Activated CD8-positive, alpha-beta memory T cell treated with anti-CD3 and anti-CD28 coated beads, Interleukin-2, amount 50 U/mL, for 24 hours (primary cell): ENCODE measurements around the gene NID2.

Experiments
- DNase-seq: peaks from one replicate; pipeline ENCODE4 v3.0.0-alpha.2; 2020; ENCODE audit errors: extremely low read depth

The NID2 gene

DNA sequence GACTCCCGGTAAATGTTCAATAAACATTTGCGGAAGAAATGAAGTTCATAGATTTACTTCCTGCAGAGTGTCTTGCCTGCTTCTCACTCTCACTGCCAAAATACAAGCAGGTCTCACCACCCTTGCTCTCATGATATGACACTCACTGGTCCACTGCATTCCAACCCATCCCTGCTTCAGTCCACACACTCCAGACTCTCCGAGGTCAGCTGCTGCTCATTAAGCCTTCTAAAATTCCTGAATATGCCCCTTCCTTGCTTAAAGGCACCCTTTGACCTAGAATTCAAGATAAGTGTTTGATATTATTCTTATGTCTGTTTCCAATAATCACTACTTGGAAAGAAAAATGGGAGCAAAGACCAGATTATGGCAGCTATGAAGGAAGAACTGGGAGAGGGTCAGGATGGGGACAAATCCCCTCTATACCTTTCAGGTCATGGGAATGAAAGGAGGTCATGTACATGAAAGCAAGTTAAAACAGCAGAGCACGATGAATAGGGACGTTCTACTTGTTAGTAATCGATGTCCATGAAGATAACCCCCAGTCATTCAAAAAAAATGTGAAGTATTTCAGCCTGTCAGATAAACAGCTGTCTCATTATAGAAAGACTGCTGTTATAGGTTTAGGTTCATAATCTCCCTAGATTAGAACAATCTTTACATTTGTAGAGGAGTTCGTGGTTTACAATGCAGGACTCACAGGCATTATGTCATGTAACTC lies 10.5 kb upstream of the NID2 start:
- DNase-seq, result no peak

DNA sequence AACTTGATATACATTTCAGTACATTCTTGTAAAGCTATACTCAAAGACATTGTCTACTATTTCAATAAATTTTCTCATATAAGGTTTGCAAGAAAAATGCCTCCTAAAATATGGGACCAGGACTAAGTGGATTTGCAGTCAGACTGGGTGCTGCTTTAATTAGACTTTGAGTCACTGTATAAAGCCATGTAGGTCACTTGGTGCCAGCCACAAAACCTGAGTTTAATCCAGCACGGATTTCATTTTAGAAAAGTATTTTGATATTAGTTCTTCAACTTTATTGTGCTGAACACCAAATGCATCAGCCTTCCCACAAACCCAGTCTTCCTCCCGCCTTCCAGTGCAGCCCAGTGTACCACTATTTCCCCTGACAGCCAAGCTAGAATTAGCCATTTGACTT lies 9.9 kb upstream of the NID2 start:
- no peak for DNase-seq

DNA sequence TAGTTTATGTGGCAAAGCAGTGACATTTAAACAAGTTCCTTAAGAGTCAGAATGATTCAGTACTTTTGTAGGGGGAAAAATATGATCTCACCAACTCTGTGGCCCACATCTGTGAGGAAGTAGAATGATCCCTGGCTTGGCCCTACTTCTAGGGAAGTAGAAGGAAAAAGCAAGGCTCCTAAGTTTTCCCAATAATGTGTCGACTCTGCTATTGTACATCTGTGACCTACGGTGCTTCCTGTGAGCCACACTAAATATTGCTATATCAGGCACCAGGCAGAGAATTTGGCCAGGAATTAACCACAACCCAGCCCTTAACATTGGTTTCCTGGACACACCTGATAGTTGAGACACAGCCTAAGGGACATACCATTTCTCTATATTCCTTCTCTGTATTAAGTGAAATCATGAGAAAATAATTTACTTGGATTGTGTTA lies 9.3 kb upstream of the NID2 start:
- no peak for DNase-seq

DNA sequence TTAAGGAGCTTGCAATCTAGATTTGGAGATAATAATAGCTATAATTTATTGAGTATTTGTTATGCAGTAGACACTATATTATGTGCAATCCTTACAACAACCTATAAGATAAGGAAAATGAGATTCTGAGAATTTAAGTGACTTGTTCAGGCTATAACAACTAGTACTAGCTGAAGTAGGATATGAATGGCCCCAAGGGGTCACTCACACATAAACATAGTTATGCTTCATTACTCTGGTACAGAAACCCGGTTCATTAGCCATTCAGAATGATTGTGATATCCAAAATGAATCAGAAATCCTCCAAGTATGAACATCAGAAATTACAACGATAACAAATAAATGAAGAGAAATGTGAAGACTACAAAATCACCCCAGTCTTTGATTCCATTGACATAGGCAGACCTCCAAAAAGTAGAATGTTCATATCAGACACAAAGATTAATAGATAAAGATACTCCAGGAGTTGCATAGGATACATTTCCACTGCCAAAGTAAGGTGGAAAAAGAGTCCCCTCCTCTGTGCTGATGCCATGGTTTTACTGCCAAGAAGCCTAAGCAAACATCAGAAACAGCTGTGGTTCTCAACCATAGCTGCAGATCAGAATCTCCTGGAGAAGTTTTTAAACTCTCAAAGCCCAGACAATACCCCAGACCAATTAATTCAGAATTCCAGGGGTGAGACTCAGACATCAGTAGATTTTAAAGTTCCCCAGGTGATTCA lies 8.6 kb upstream of the NID2 start:
- no peak for DNase-seq

DNA sequence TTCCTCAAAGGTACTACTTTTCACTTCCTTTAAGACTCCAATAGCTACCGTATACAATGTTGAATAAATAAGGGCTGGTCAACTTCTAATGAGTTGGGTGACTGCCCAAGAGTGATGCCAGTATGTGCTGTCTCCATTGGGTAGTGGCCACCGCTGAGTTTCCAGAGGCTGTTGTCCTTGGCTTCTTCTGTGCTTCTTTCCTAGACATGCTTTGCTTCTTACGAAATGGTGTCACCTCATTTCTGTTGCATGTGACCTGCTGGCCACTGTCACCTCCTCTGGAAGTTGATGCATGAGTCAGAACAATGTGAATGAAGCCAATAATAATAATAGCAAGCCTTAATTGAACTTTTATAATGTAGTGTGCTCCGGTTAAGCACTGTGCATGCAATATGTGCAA lies 7.5 kb upstream of the NID2 start:
- DNase-seq, result no peak

DNA sequence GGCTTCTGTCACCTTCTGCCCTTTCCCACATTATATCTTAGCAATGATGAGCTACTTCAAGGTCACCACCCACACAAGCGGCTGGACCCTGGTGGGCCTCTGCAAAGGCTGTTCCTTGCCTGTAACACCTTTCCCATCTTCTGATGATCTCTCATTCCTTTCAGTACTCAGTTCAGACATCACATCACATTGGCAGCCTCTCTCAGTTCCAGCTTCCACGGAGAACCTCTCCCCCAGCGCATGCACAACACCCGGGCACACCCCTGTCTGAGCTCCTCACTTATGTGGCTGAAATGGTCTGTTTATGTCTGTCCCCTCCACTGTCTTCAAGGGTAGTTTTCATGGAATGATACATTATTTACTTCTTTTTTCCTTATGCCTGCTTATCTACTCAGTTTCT lies 6.5 kb upstream of the NID2 start:
- DNase-seq, result no peak

DNA sequence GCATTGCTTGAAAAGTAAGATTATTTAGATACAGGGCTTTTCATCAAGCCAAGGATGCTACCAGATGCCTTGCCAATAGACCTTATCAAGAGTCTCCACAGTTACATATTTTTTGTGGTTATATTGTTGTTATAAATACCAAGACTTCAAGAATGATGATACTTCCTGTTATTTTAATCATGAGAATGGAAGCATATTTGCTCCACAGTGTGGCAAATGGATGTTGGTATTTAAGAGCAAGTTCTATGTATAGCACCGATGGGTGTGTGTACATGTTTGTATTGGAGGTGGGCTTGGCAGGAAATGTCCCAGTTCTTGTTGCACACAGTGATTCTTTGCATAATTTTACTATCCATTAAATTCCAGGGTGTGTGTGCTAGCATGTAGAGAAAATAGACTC lies 4.4 kb upstream of the NID2 start:
- DNase-seq, result no peak

DNA sequence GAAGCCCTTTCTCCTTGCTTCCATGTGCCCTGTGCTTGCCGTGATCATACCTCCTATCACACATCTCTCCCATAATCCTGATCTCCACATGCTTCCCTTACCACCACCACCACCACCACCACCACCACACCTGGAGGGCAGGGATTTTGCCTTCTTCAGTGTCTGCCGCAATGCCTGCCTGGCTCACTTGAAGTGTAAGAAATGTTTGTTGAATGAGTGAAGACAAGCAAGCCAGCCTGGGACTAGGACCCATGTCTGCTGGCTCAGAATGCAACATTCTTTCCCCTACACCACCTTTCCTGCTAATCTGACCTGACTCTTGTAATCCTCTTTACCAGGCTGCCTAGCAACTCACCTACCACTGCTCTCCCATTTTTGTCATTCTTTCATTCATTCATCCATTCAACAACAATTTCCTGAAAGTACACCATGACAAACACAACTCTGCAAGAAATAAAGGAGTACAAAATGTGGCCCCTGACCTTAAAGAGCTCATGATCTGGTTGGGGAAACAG lies 3.5 kb upstream of the NID2 start:
- DNase-seq, result no peak

DNA sequence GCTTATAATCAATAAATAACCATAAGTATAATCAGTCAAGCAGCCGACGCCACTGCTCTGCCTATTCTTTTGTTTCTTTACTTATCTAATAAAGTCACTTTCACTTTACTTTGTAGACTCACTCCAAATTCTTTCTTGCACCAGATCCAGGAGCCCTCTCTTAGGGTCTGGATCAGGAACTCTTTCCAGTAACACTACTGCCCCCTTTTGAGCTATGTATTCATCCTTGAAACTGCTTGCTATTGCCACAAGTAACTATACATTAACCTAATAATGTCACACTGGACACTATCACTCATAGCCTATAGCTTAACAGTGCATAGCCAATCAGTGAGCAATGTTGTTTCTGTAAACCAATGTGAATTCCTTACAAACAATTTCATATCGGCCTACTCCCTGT lies 2.8 kb upstream of the NID2 start:
- DNase-seq, result no peak

DNA sequence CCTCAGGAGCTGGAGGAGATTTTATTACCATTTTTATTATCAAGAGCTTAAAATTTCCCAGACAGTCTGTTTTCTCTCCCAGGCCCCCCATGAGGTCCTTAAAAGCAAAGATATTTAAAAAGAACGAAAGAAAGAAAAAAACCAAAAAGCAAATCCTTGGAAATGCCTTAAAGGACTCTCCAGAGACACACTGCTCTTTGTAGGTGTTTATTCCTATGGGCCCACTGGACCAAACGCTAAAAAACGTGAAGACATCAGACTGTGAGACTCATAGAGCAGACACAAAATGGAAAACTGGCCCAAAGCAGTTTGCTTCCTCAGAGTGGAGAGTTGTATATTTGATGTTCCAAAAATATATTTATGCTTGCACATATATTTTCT lies 1.2 kb upstream of the NID2 start:
- no peak for DNase-seq

DNA sequence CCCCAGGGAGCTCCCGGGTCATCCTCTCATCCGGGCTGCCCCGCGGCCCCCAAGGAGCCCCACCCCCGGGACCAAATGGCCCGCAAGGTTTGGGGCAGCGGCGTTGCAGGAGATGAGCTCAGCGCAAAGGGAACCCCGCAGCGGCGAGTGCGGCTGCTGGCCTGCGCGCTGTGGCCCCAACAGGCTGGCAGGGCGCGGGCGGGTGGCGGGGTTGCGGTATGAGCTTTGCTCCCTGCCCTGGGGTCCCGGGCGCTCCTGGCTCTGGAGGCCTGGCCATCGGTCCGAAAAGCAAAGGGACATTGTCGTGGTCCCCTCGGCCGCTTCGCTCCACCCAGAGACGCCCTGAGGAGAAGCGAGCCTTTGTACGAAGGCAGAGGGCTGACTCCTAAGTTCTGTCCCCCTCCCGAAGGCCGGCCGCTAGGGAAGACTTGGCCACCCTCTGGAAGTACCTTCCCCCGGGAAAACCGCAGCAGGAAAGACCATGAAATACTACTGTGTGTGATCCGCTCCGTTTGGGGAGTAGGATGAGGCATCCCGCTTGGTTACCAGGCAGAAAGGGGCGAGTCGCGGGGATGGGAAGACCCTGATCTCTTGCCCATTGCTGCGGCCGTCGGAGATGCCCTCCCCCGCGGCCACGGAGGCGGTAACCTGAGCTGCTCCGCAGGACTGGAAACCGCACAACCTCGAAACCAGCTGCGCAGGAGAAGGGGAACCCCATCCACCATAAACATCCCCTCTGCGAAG lies 620 bp upstream of the NID2 start:
- no peak for DNase-seq

DNA sequence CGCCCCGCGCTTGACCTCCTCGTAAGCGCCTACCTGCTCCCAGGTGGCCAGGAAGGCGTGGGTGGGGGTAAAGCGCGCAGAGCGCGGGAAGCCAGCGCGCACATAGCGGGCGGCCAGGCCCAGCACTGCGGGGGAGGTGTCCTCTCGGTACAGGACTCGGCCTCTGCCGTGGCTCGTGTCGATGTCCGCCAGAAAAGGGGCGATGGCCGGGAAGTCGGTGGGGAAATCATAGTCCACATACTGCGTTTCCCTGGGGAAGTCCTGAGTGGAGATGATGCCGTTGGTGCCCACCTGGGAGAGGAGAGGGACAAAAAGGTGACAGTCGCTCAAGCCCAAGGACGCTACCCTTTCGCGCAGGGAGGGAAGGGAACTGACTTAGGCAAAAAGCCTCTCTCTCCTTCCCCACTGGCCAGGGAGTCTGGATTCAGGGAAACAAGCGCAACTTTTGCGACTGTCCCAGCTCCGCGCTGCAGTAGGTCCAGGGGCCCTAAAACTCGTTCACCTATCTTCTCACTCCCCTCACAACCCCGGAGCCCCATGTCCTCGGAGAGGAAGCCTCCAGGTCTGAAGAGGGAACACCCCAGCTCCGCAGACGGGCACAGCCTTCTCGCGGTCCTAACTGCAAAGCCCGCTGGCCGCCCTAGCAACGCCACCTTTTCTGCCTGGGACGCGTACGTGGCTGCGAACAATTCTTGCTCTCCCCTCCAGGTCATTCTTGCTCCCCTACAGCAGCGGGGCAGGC lies 815 bp downstream of the NID2 start:
- no peak for DNase-seq

DNA sequence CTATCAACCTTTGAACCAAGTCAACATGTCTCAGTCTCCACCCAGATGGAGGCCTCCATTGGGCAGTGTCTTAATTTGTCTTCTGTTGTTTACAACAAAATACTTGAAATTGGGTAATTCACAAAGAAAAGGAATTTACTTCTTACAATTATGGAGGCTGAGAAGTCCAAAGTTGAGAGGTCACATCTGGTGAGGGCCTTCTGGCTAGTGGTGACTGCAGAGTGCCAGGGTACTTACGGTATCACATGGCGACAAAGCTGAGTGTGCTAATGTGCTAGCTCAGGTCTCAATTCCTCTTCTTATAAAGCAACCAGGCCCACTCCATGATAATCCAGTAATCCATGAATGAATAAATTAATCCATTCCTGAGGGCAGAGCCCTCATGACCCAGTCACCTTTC lies 4.7 kb downstream of the NID2 start:
- DNase-seq, result no peak

DNA sequence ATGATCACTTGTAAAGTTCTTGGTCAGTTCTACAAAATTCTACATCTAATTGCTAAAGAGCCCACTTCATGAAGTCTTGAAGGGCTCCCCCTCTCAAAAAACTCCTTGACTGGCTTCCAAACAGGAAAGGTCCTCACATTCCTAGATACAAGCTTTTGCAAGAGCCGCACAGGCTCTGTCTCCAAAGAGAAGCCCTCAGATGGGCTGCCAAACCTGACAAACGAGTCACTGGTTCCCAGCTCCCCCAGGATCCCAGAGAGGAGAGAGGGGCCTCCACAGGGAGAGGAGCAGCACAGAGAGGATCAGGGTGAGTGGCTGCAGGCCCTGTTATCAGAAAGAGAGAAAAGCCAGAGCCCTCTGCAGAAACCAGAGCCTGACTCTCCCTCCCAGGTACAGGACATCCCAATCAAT lies 5.8 kb downstream of the NID2 start:
- DNase-seq, result no peak

DNA sequence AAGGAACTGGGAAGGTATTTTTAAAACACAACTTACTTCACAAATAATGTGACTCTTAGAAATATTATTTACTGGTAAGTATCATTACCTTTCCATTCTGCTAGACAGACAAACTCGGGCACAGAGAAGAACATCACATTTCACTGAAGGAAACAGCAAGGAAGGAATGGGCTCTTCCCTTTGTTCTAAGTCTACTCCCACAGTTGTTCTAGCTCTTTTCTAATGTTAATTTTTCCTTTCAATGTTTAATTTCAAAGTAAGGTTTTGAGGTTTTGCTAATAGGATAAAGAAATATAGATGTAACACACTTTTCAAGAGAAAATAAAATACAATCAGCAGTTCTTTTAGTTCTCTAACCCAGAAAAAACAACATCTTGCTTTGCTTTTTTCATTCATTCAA lies 7.0 kb downstream of the NID2 start:
- DNase-seq, result no peak

DNA sequence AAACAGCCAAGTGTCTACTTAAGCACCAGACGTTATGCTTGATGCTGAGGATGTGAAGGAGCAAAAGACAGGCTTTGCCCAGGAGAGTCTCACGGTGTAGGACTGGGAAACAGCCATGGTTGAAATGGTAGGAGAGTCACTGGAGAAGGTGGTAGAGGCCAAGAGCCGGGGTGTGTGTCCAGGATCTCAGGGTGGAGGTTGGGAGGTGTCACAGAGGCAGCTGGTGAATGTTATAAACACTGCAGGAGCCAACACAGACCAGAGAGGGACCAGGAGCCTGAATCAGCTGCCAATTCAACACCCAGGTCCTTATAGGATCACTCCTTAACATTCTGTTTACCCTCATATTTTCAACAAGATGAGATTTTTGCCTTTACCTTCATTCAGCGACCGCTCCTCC lies 7.5 kb downstream of the NID2 start:
- no peak for DNase-seq

DNA sequence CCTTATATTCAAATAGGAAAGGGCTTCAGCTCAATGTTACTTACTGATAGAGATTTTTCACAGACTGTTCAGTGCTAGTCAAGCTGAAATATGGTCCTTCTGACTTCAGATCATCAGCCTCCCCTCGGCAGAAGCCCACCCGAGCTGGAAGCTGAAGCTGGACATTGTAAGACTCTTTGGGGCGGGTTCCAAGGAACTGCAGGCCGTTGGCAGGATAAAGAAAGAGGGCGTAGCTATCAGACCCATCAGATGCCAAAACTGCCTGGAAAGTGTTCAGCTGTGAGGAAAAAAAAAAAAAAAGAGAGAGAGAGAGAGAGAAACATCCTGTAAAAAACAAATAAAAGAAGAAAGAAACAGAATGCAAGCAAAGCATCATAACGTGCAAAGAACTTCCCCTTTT lies 8.8 kb downstream of the NID2 start:
- no peak for DNase-seq

DNA sequence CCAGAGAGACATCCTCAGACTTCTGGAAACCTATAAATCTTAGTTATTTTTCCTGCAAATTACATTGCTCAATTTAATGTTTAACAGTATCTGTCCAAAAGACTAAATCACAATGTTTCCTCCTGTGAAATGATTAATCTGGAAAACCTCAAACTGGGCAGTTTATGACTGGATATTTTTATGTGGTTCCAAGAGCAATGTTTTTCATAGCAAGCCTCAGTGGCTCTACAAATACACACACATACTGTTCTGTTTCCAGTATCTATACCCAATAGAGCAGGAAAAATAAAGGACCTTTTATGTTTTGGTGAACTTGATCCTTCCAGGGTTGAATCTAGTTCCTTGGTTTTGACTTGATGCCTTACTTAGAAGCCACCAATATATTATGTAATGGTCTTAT lies 9.2 kb downstream of the NID2 start:
- DNase-seq, result no peak

DNA sequence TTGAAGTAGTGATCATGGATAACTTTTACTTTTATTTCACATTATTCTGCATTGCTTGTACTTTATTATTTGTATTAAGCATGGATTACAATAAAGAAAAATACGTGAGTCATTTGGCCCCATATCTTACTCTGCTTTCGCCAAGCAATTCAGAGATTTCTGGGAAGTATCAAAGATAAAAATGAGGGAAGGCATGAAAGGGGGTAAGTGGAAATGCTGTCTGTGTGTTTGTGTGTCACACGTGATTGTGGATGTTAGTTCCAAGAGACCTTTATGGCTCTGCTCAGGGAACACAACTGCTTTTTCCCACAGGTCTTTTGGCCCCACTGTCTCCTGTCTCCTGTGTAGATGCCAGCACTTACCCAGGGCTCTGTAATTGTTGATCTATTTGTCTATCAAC lies 10.5 kb downstream of the NID2 start:
- no peak for DNase-seq

DNA sequence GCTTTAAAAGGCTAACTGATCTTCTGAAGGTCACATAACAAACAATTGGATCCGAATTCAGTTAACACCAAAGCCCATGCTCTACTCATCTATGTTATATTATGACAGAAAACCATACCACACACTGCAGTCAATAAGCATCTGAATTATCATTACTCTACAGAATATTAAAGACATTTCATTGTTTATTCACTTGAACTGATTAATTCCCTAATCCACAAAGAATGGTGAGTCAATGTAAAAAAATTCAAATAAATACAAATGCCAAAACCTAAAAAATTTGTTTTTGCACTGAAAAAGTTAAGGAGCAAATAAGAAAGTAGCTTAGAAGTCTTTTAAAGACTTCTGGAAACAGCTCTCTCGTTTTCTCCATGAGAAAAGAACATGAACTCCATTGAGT lies 13.7 kb downstream of the NID2 start:
- DNase-seq, result no peak

DNA sequence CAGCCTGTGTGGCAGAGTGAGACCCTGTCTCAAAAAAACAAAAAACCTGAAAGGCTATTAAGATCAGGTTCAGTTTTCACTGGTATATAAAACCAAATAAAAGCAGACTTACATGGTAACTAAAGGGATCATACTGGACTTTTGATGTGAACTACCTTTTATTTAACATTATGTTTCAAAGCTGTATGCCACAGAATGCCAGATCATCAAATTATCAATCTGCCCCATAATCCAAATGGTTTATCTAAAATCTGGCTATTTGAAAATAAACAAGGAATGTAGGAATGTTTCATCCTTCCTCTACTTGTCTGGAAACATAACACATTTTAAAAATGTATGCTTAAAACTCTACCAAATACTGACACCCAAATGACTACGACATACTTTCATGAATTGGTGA lies 14.2 kb downstream of the NID2 start:
- DNase-seq, result no peak

DNA sequence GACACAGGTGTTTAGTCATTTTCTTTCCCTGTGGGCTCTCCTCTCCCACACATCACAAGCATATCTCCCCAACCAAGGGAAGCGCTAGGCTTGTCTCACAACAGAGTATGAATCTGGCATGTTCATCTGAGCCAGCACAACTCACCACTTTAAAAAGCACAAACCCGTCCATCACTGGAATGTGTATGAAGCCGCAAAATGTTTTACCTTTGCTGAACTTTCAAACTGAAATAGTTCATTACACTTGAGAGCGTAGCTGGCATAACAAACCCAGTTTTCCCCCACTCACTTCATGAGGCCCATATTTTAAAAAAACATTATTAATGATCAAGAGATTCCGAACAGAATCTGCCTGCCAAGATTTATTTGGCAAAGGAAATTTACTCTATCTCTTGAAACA lies 15.8 kb downstream of the NID2 start:
- no peak for DNase-seq
